GM06990 (cell line): ENCODE measurements around the gene MIER2.
A peak's percentile ranks its signal among the peaks of the same experiment; 100 is the strongest.
"Not testable (repeated sequence)": the region's sequence is repeated elsewhere in the genome, so short reads cannot be mapped to it uniquely, and the experiment has no call there.

Experiments
- DNase-seq: peaks from one replicate; pipeline ENCODE4 v3.0.0-alpha.2; 2011; ENCODE audit not compliant: insufficient read length; ENCODE audit errors: extremely low read depth
- H3K27me3 ChIP-seq: replicated peaks from 2 replicates; pipeline ENCODE4 v1.6.0; 2011; ENCODE audit warnings: low read length; ENCODE audit not compliant: control insufficient read depth, insufficient read depth
- H3K36me3 ChIP-seq: 2 replicates; pipeline ENCODE4 v1.5.1; 2011; ENCODE audit warnings: low read length; ENCODE audit not compliant: control insufficient read depth, insufficient read depth
- H3K4me3 ChIP-seq: replicated peaks from 2 replicates; pipeline ENCODE4 v1.5.1; 2011; ENCODE audit warnings: low read depth, mild to moderate bottlenecking, control low read depth, low read length
- TF ChIP-seq, protein P1 (sequence below): IDR thresholded peaks from 2 replicates; pipeline ENCODE4 v1.5.1; 2011; ENCODE audit warnings: low read length, control low read depth, mild to moderate bottlenecking, inconsistent platforms; ENCODE audit not compliant: insufficient read depth, poor library complexity, severe bottlenecking

MIER2 gene

DNA sequence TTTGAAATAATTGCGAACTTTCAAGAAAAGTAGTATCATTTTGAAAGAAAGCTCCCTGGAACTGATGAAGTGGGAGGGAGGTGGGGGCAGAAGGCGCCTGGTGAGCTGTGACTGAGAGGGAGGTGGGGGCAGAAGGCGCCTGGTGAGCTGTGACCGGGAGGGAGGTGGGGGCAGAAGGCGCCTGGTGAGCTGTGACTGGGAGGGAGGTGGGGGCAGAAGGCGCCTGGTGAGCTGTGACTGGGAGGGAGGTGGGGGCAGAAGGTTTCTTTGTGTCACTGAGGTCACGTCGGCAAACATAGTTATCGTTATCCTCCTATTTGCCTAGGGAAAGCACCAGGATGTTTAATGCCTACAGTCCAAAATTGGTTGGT is 40.2 kb upstream of the MIER2 start:
- no peak overlapping the region for H3K4me3 ChIP-seq
- no peaks in the 10 kb centered on the region for H3K27me3 ChIP-seq
- TF ChIP-seq, protein P1, sequence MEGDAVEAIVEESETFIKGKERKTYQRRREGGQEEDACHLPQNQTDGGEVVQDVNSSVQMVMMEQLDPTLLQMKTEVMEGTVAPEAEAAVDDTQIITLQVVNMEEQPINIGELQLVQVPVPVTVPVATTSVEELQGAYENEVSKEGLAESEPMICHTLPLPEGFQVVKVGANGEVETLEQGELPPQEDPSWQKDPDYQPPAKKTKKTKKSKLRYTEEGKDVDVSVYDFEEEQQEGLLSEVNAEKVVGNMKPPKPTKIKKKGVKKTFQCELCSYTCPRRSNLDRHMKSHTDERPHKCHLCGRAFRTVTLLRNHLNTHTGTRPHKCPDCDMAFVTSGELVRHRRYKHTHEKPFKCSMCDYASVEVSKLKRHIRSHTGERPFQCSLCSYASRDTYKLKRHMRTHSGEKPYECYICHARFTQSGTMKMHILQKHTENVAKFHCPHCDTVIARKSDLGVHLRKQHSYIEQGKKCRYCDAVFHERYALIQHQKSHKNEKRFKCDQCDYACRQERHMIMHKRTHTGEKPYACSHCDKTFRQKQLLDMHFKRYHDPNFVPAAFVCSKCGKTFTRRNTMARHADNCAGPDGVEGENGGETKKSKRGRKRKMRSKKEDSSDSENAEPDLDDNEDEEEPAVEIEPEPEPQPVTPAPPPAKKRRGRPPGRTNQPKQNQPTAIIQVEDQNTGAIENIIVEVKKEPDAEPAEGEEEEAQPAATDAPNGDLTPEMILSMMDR = no peak
- H3K36me3 ChIP-seq = no peaks in the 10 kb centered on the region
- DNase-seq = peak; percentile 59

DNA sequence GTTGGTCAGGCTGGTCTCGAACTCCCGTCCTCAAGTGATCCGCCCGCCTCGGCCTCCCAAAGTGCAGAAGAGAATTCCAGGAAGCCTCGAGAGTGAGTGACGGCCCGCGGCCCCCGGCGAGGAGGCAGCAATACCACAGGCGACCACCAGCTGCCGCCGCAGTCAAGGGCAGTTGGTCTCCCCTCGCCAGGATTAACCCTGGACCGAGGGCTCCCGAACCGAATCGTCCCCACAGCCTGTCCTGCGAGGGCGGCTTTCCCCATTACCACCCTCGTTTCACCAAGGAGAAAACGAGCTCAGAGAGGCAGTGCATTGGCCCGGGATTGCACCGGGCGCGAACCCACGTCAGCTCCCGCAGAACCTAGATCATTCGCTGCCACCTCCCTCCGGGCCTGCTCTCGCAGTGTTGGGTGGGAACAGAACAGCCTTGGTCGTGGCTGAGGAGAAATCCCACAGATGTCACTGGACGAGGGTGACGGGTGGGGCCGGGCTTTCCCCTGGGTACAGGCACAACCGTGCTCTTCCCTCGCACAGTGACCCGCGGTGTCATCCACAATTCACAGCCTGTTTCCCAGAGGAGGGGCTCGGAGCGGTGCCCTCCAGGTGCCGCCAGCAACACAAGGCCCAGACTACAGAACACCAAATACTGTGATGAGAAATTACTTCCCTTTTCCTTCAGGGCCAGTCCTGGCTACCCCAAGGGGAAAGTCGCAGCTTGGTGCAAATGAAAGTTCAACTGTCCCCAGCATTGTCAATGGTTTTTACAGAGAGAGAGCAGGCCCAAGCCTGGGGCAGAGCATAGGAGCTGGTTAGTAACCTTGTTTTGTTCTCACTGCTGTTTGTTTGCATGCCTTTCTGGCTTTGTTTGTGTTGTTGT is 39.6 kb upstream of the MIER2 start:
- TF ChIP-seq, protein P1 = no peak
- no peak for DNase-seq
- Histone ChIP-seq H3K27me3 (no peaks in the 10 kb centered on the region), H3K4me3 (no peak overlapping the region), H3K36me3 (no peaks in the 10 kb centered on the region)

DNA sequence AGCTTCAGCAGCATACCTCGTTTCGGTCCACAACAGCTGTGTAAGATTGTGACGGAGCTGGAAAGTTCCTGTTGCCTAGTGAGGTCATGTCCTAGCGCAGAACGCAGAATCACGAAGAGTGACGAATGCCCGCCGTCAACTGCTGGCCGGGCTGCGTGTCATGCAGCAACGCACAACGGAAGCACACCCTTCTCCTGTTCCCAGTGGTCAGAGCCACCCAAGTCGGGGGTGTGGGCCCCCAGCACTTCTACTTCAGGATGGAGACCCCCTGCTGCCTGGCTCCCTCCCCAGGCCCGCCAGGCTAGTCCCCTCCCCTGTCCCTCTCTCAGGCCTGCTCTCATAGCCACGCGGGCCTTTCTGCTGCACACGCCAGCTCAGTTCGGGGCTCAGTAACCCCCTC is 38.4 kb upstream of the MIER2 start:
- TF ChIP-seq, protein P1 = no peak
- no peak for DNase-seq
- Histone ChIP-seq H3K4me3 (0 out of 2 replicates have a peak overlapping the region, but pooled peaks have one; percentile 16), H3K36me3 (no peaks in the 10 kb centered on the region), H3K27me3 (no peaks in the 10 kb centered on the region)

DNA sequence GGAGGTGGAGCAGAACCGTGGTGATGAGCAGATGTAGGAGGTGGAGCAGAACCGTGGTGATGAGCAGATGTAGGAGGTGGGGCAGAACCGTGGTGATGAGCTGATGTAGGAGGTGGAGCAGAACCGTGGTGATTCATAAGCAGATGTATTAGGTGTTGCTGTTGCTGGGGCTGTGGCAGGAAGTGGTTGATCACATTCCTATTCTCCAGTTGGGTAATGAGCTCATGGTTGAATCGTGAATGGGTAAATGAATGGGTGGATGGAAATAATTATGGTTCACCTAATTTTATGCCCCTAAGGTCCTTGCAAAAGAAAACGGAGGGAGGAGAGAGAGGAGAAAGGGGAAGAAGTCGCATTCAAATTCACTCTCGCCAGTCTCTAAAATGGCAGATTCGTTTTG is 38.0 kb upstream of the MIER2 start:
- H3K36me3 ChIP-seq, H3K27me3 ChIP-seq: not testable (repeated sequence)
- DNase-seq = peak; percentile 64
- H3K4me3 ChIP-seq = 0 out of 2 replicates have a peak overlapping the region, but pooled peaks have one; percentile 16

DNA sequence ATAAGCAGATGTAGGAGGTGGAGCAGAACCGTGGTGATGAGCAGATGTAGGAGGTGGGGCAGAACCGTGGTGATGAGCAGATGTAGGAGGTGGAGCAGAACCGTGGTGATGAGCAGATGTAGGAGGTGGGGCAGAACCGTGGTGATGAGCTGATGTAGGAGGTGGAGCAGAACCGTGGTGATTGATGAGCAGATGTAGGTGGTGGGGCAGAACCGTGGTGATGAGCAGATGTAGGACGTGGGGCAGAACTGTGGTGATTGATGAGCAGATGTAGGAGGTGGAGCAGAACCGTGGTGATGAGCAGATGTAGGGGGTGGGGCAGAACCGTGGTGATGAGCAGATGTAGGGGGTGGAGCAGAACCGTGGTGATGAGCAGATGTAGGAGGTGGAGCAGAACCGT is 37.3 kb upstream of the MIER2 start:
- not testable (repeated sequence) for H3K4me3 ChIP-seq, H3K27me3 ChIP-seq, H3K36me3 ChIP-seq
- DNase-seq = peak; percentile 63

DNA sequence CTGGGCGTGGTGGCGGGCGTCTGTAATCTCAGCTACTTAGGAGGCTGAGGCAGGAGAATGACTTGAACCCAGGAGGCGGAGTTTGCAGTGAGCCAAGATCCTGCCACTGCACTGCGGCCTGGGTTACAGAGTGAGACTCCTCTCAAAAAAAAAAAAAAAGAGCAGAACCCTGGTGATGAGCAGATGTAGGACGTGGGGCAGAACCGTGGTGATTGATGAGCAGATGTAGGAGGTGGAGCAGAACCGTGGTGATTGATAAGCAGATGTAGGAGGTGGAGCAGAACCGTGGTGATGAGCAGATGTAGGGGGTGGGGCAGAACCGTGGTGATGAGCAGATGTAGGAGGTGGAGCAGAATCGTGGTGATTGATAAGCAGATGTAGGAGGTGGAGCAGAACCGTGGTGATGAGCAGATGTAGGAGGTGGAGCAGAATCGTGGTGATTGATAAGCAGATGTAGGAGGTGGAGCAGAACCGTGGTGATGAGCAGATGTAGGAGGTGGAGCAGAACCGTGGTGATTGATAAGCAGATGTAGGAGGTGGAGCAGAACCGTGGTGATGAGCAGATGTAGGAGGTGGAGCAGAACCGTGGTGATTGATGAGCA is 36.1 kb upstream of the MIER2 start:
- DNase-seq, H3K4me3 ChIP-seq, H3K36me3 ChIP-seq, H3K27me3 ChIP-seq: not testable (repeated sequence)

DNA sequence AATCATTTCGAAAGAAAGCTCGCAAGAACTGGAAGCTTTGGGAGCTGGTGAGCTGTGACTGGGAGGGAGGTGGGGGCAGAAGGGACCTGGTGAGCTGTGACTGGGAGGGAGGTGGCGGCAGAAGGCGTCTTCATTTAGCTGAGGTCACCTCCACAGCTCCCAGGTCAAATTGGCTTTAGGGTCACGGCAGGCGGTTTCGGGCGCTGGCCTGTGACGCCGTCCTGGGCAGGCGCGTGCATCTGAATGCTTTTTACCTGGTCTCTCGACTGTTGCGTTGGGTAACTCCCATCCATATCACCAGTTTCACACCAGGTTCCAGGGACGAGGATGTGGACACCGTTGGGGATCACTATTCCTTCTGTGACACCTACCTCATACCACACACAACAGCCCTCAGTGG is 35.2 kb upstream of the MIER2 start:
- DNase-seq = no peak
- no peaks in the 10 kb centered on the region for H3K27me3 ChIP-seq
- TF ChIP-seq, protein P1 = no peak
- no peaks in the 10 kb centered on the region for H3K36me3 ChIP-seq
- no peak overlapping the region for H3K4me3 ChIP-seq
